HG03039 (cell line): ENCODE results near the gene ARHGAP6.
A peak's percentile ranks its signal among the peaks of the same experiment; 100 is the strongest.
"Not testable (repeated sequence)": the region's sequence is repeated elsewhere in the genome, so short reads cannot be mapped to it uniquely, and the experiment has no call there.

Source experiments
- ATAC-seq: cut with Tn5 transposase; IDR thresholded peaks from one replicate; pipeline ENCODE4 v1.9.1; 2021; ENCODE audit warnings: mild to moderate bottlenecking, moderate library complexity; ENCODE audit not compliant: unreplicated experiment

The ARHGAP6 gene

GRCh38 chrX:11131146-11131545 lies 534.6 kb downstream of the ARHGAP6 start:
- ATAC-seq, result no peak

GRCh38 chrX:11130136-11130535 lies 535.6 kb downstream of the ARHGAP6 start:
- ATAC-seq, result no peak

- ATAC-seq, result no peak
Observed at GRCh38 chrX:11129534-11130105, 536.1 kb downstream of the ARHGAP6 start.

GRCh38 chrX:11125060-11125459 lies 540.7 kb downstream of the ARHGAP6 start:
- no peak for ATAC-seq

- ATAC-seq, result no peak
Observed at GRCh38 chrX:11124112-11124511, 541.6 kb downstream of the ARHGAP6 start.

GRCh38 chrX:11123087-11123486 lies 542.6 kb downstream of the ARHGAP6 start:
- not testable (repeated sequence) for ATAC-seq

- ATAC-seq, result no peak
Observed at GRCh38 chrX:11119313-11119943, 546.3 kb downstream of the ARHGAP6 start.

- no peak for ATAC-seq
Observed at GRCh38 chrX:11117745-11118144, 548.0 kb downstream of the ARHGAP6 start.

GRCh38 chrX:11113731-11114130 lies 552.0 kb downstream of the ARHGAP6 start:
- no peak for ATAC-seq

GRCh38 chrX:11111947-11112346 lies 553.8 kb downstream of the ARHGAP6 start:
- no peak for ATAC-seq

- ATAC-seq, result peak; percentile 90
Observed at GRCh38 chrX:11111037-11111851, 554.5 kb downstream of the ARHGAP6 start, which contains the start of gene HCCS. TSS of gene HCCS (plus strand) at chrX:11111332. CDS start at chrX:11112061, 729 bp downstream.

- ATAC-seq, result no peak
Observed at GRCh38 chrX:11109968-11110367, 555.8 kb downstream of the ARHGAP6 start.

- ATAC-seq, result no peak
Observed at GRCh38 chrX:11108253-11108941, 557.3 kb downstream of the ARHGAP6 start.

- ATAC-seq, result no peak
Observed at GRCh38 chrX:11105080-11105479, 560.6 kb downstream of the ARHGAP6 start.

GRCh38 chrX:11103751-11104150 lies 562.0 kb downstream of the ARHGAP6 start:
- ATAC-seq, result no peak

- no peak for ATAC-seq
Observed at GRCh38 chrX:11103006-11103405, 562.7 kb downstream of the ARHGAP6 start.

- no peak for ATAC-seq
Observed at GRCh38 chrX:11100281-11101035, 565.3 kb downstream of the ARHGAP6 start.

GRCh38 chrX:11099465-11099864 lies 566.3 kb downstream of the ARHGAP6 start:
- ATAC-seq, result no peak

- no peak for ATAC-seq
Observed at GRCh38 chrX:11097933-11098332, 567.8 kb downstream of the ARHGAP6 start.

- no peak for ATAC-seq
Observed at GRCh38 chrX:11089802-11090201, 575.9 kb downstream of the ARHGAP6 start.
